MCF 10A (cell line): ENCODE results near the gene FOXN4. TPM values are rescaled to one million over a fixed set of nuclear protein-coding genes. Genes with fewer than 3 reads are reported as not detected.

Experiments
- BruUV-seq: library from RNA; stranded (reverse); fragments of 400-500 nt; replicated peaks from 2 replicates; lab custom pipeline; 2021; lab: Mats Ljungman, UMichigan
- CTCF ChIA-PET: fragments of 300-600 bp; sonication (Branson Sonifier 250); formaldehyde crosslinking; extraction: SDS; loops from one replicate; lab custom pipeline; 2021; ENCODE audit warnings: antibody characterized with exemption, inconsistent platforms; lab: Yijun Ruan, JAX
- POLR2A ChIA-PET: fragments of 300-600, 350-650 bp; sonication (Branson Sonifier 250); formaldehyde crosslinking; extraction: SDS; loops from one replicate; lab custom pipeline; 2020; ENCODE audit warnings: antibody characterized with exemption, inconsistent platforms; lab: Yijun Ruan, JAX
- DNase-seq: peaks from one replicate; pipeline ENCODE4 v3.0.0-alpha.2; 2018; ENCODE audit not compliant: unreplicated experiment
- H3K27ac Mint-ChIP-seq: one replicate; pipeline ENCODE4 v1.8.0; 2022; ENCODE audit warnings: mild to moderate bottlenecking, low read depth, mixed read lengths; ENCODE audit not compliant: unreplicated experiment
- H3K27me3 Mint-ChIP-seq: one replicate; pipeline ENCODE4 v1.8.0; 2022; ENCODE audit warnings: mixed read lengths; ENCODE audit not compliant: insufficient read depth, unreplicated experiment
- H3K36me3 Mint-ChIP-seq: one replicate; pipeline ENCODE4 v1.8.0; 2022; ENCODE audit warnings: mild to moderate bottlenecking, moderate library complexity, mixed read lengths; ENCODE audit not compliant: insufficient read depth, unreplicated experiment
- H3K4me1 Mint-ChIP-seq: one replicate; pipeline ENCODE4 v1.8.0; 2022; ENCODE audit warnings: mixed read lengths; ENCODE audit not compliant: insufficient read depth, unreplicated experiment
- H3K4me3 Mint-ChIP-seq: one replicate; pipeline ENCODE4 v1.8.0; 2022; ENCODE audit warnings: mild to moderate bottlenecking, moderate library complexity, mixed read lengths; ENCODE audit not compliant: unreplicated experiment
- H3K9me3 Mint-ChIP-seq: one replicate; pipeline ENCODE4 v1.8.0; 2022; ENCODE audit warnings: mixed read lengths; ENCODE audit not compliant: unreplicated experiment
- intact Hi-C: fragments of 100-400 bp; cut with micrococcal nuclease; formaldehyde crosslinking; loops from 2 replicates; pipeline ENCODE4 v1.14.1; 2022
- total RNA-seq: library from RNA; stranded (reverse); gene quantifications from 2 replicates; pipeline ENCODE4 v1.2.3, GENCODE V29; 2022
- TF ChIP-seq, protein P1 (sequence below): fragments of 200-600 bp; IDR thresholded peaks from one replicate; pipeline ENCODE4 v1.8.0; 2022; ENCODE audit warnings: antibody characterized with exemption, mild to moderate bottlenecking; ENCODE audit not compliant: unreplicated experiment

FOXN4 gene
- total RNA-seq, 1 experiment from 2014 or later, result not detected

DNA sequence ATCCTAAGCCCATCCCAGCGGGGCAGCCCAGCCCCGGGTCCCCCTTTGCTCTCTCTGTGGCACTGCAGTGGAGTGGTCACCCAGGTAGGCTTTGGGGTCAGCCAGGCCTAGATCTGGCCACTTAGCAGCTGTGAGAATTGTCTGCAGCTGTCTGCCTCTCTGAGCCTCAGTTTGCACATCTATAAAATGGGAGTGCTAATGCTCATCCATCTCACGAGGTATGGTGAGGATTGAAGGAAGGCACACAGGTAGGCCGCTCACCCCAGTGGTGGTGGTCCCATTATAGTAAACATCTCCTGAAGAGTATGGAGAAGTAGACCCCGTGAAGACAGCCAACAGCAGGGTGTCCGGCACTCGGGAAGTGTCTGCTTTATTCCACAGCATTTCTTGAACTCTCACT is 9.2 kb downstream of the FOXN4 start:
- intact Hi-C loops, result no loop called here
- H3K4me3 Mint-ChIP-seq, result no peak overlapping the region
- ChIA-PET POLR2A (no interaction called here), CTCF (no interaction called here)
- H3K9me3 Mint-ChIP-seq, result no peaks in the 10 kb centered on the region
- DNase-seq, result no peak
- no peak overlapping the region for H3K27ac Mint-ChIP-seq
- H3K27me3 Mint-ChIP-seq, result peaks cover 38% of the 10 kb centered on the region
- H3K36me3 Mint-ChIP-seq, result no peaks in the 10 kb centered on the region
- TF ChIP-seq, protein P1, sequence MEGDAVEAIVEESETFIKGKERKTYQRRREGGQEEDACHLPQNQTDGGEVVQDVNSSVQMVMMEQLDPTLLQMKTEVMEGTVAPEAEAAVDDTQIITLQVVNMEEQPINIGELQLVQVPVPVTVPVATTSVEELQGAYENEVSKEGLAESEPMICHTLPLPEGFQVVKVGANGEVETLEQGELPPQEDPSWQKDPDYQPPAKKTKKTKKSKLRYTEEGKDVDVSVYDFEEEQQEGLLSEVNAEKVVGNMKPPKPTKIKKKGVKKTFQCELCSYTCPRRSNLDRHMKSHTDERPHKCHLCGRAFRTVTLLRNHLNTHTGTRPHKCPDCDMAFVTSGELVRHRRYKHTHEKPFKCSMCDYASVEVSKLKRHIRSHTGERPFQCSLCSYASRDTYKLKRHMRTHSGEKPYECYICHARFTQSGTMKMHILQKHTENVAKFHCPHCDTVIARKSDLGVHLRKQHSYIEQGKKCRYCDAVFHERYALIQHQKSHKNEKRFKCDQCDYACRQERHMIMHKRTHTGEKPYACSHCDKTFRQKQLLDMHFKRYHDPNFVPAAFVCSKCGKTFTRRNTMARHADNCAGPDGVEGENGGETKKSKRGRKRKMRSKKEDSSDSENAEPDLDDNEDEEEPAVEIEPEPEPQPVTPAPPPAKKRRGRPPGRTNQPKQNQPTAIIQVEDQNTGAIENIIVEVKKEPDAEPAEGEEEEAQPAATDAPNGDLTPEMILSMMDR, result no peak
- H3K4me1 Mint-ChIP-seq, result peaks cover 10% of the 10 kb centered on the region
- BruUV-seq, result no TSS peak

DNA sequence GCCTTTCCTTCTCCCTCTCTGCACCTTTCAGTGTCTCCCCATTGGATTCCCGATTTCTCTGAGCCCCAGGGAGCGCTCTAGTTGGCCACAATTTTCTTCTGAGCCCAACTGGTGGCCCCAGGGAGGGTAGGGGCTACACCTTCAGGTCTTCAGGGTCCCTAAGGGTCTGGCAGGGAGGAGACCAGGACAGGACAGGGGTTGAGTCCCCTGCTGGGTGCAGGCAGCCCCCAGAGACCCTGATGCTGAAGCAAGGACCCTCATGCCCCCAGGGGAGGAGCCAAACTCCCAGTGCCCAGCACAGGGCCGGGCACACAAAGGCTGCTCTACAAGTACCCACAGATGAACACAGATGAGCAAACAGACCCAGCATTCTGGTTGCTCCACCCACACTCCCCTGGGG is 12.7 kb downstream of the FOXN4 start:
- no peaks in the 10 kb centered on the region for H3K36me3 Mint-ChIP-seq
- DNase-seq, result no peak
- H3K9me3 Mint-ChIP-seq, result no peaks in the 10 kb centered on the region
- BruUV-seq, result no TSS peak
- no peak overlapping the region for H3K4me3 Mint-ChIP-seq
- intact Hi-C loops, result no loop called here
- peaks cover 19% of the 10 kb centered on the region for H3K27me3 Mint-ChIP-seq
- H3K27ac Mint-ChIP-seq, result no peak overlapping the region
- H3K4me1 Mint-ChIP-seq, result peaks cover 3% of the 10 kb centered on the region
- TF ChIP-seq, protein P1, result no peak
- ChIA-PET CTCF (interaction anchor here (0.7 kb wide), 1 partner anchor 63 kb away, joined by 3 read pairs; no protein-coding TSS in a partner anchor), POLR2A (no interaction called here)

DNA sequence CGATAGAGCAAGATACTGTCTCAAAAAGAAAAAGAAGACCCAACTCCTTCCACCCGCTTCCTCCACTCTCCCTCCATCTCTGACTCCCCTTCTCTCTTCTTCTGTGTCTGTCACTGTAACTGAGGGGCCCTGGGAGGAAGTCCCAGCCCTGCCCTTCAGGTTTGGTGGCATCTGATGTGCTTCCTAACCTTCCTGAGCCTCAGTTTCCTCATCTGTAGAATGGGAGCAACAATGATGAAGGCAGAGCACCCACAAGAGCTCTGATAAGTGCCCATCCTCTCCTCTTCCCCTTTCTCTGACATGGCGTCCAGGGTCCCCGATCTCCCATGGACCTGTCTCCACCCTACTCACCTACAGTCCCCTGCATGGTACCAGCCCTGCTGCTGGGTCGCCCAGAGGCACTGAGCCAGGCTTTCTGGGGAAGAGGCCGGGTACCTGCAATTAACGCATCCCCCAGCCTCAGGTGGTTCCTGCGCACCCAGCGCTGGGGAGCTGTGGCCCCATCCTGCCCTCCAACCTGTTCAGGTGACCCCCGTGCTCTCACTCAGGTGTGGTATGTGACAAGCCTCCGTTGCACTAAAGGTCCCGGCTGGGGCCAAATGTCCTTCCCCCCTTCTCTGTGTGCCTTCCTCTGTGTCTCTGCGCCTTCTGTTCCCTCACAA is 13.2 kb downstream of the FOXN4 start:
- ChIA-PET POLR2A (no interaction called here), CTCF (interaction anchor here (0.6 kb wide), 1 partner anchor 184 kb away, joined by 4 read pairs; no protein-coding TSS in a partner anchor)
- TF ChIP-seq, protein P1, result no peak
- Mint-ChIP-seq H3K27me3 (peaks cover 19% of the 10 kb centered on the region), H3K36me3 (no peaks in the 10 kb centered on the region), H3K4me3 (no peak overlapping the region), H3K27ac (no peak overlapping the region), H3K9me3 (no peaks in the 10 kb centered on the region), H3K4me1 (no peaks in the 10 kb centered on the region)
- no peak for DNase-seq
- intact Hi-C loops, result no loop called here
- BruUV-seq, result no TSS peak

DNA sequence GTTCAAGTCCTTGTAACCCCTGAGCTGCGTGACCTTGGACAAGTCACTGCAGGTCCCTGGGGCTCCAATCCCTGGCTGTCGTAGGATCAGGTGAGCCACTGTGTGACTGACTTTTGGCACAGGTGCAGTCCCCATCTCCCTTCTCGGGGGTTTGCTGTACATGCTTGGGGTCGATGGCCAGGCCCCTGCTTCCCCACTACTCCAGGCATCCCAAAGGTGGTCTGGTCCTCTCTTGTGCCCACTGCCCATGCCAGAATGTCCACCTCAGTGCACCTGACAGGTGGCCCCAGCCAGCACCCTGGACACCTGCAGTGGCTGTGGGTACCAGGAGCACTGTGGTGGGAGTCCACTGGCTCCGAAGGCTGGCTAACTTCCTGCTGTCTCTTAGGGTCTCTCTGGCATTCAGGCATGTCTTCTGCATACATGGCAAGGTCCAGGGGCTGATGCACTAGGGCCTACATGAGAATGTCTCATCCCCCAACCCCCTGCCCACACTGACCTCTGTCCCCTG is 14.7 kb downstream of the FOXN4 start:
- TF ChIP-seq, protein P1, result no peak
- ChIA-PET POLR2A (no interaction called here), CTCF (no interaction called here)
- Mint-ChIP-seq H3K9me3 (no peaks in the 10 kb centered on the region), H3K36me3 (no peaks in the 10 kb centered on the region), H3K27me3 (peaks cover 19% of the 10 kb centered on the region), H3K4me3 (no peak overlapping the region), H3K27ac (no peak overlapping the region), H3K4me1 (no peaks in the 10 kb centered on the region)
- intact Hi-C loops, result no loop called here
- no TSS peak for BruUV-seq
- DNase-seq, result no peak
